Hepatocyte (in vitro differentiated cells): ENCODE data around the gene RRAS. TPM values are rescaled to one million over a fixed set of nuclear protein-coding genes. Genes with fewer than 3 reads are reported as not detected.

ENCODE experiments used
- DNase-seq: peaks from one replicate; pipeline ENCODE4 v3.0.0-alpha.2; 2016; ENCODE audit warnings: low spot score
- H2AFZ ChIP-seq: fragments of 200-600 bp; sonication (generic); 2 replicates; pipeline ENCODE4 v1.6.0; 2016; ENCODE audit warnings: antibody characterized with exemption, mild to moderate bottlenecking
- H3K27ac ChIP-seq: fragments of 200-600 bp; sonication (generic); 2 replicates; pipeline ENCODE4 v1.5.1; 2016; ENCODE audit warnings: mild to moderate bottlenecking
- H3K27me3 ChIP-seq: fragments of 200-600 bp; sonication (generic); 2 replicates; pipeline ENCODE4 v1.6.1; 2016
- H3K36me3 ChIP-seq: fragments of 200-600 bp; sonication (generic); replicated peaks from 2 replicates; pipeline ENCODE4 v1.5.1; 2016; ENCODE audit warnings: low read depth; ENCODE audit not compliant: insufficient read depth
- H3K4me1 ChIP-seq: fragments of 200-600 bp; sonication (generic); 2 replicates; pipeline ENCODE4 v1.5.1; 2016; ENCODE audit warnings: mild to moderate bottlenecking, moderate library complexity; ENCODE audit not compliant: insufficient read depth
- H3K4me2 ChIP-seq: fragments of 200-600 bp; sonication (generic); 2 replicates; pipeline ENCODE4 v1.6.0; 2016
- H3K4me3 ChIP-seq: fragments of 200-600 bp; sonication (generic); 2 replicates; pipeline ENCODE4 v1.5.1; 2016; ENCODE audit warnings: mild to moderate bottlenecking
- H3K79me2 ChIP-seq: fragments of 200-600 bp; sonication (generic); 2 replicates; pipeline ENCODE4 v1.6.0; 2017; ENCODE audit warnings: mild to moderate bottlenecking
- H3K9me2 ChIP-seq: fragments of 200-600 bp; sonication (generic); replicated peaks from 2 replicates; pipeline ENCODE4 v1.6.0; 2017; ENCODE audit warnings: mild to moderate bottlenecking; ENCODE audit not compliant: insufficient read depth
- H3K9me3 ChIP-seq: fragments of 200-600 bp; sonication (generic); 2 replicates; pipeline ENCODE4 v1.5.1; 2016; ENCODE audit warnings: low read depth, mild to moderate bottlenecking
- H4K20me1 ChIP-seq: fragments of 200-600 bp; sonication (generic); 2 replicates; pipeline ENCODE4 v1.6.0; 2016; ENCODE audit warnings: mild to moderate bottlenecking; ENCODE audit not compliant: insufficient read depth, poor library complexity, severe bottlenecking
- EZH2 ChIP-seq: fragments of 200-600 bp; sonication (generic); IDR thresholded peaks from 2 replicates; pipeline ENCODE4 v1.6.1; 2016; ENCODE audit warnings: antibody characterized with exemption, mild to moderate bottlenecking, borderline replicate concordance
- EZH2phosphoT487 ChIP-seq: fragments of 200-600 bp; sonication (generic); IDR thresholded peaks from one replicate; pipeline ENCODE4 v1.6.1; 2018; ENCODE audit warnings: antibody characterized with exemption, mild to moderate bottlenecking, low read depth, moderate library complexity; ENCODE audit not compliant: unreplicated experiment, severe bottlenecking
- WGBS: methylation state at CpG from one replicate; pipeline ENCODE4 v1.1.6; 2016; ENCODE audit warnings: low lambda C conversion rate; ENCODE audit errors: missing lambda C conversion rate; 5-methylcytosine and 5-hydroxymethylcytosine counted together
- polyA plus RNA-seq: library from polyadenylated mRNA; unstranded; fragments of >200 nt; fragmentation: Nextera tagmentation; extraction: Ambion mirVana; gene quantifications from 2 replicates; pipeline ENCODE4 v1.2.1, GENCODE V29; 2016
- total RNA-seq: library from RNA; depleted of rRNA; stranded (reverse); fragments of >200 nt; gene quantifications from 2 replicates; pipeline ENCODE4 v1.2.3, GENCODE V29; 2014
- TF ChIP-seq, protein P1 (sequence below): fragments of 200-600 bp; sonication (generic); IDR thresholded peaks from 2 replicates; pipeline ENCODE4 v1.5.1; 2016; ENCODE audit warnings: antibody characterized with exemption, mild to moderate bottlenecking; ENCODE audit not compliant: poor library complexity

The RRAS gene
- total and polyA plus RNA-seq, 2 experiments from 2014 or later = 19.2 to 107 TPM

- TF ChIP-seq, protein P1, sequence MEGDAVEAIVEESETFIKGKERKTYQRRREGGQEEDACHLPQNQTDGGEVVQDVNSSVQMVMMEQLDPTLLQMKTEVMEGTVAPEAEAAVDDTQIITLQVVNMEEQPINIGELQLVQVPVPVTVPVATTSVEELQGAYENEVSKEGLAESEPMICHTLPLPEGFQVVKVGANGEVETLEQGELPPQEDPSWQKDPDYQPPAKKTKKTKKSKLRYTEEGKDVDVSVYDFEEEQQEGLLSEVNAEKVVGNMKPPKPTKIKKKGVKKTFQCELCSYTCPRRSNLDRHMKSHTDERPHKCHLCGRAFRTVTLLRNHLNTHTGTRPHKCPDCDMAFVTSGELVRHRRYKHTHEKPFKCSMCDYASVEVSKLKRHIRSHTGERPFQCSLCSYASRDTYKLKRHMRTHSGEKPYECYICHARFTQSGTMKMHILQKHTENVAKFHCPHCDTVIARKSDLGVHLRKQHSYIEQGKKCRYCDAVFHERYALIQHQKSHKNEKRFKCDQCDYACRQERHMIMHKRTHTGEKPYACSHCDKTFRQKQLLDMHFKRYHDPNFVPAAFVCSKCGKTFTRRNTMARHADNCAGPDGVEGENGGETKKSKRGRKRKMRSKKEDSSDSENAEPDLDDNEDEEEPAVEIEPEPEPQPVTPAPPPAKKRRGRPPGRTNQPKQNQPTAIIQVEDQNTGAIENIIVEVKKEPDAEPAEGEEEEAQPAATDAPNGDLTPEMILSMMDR = peak; percentile 94
- TF ChIP-seq EZH2phosphoT487 = no peak
- peak; percentile 93 for DNase-seq
- WGBS = 33% methylated on average over 24 of the region's 28 CpGs
- Histone ChIP-seq H4K20me1 (no peaks in the 10 kb centered on the region), H3K27me3 (no peaks in the 10 kb centered on the region), H3K4me3 (no peak overlapping the region), H3K4me2 (peak overlapping the region; percentile 72), H3K79me2 (peaks cover 14% of the 10 kb centered on the region), H3K4me1 (peaks cover 7% of the 10 kb centered on the region), H3K9me3 (no peaks in the 10 kb centered on the region), H2AFZ (peak overlapping the region; percentile 53), H3K27ac (peak overlapping the region; percentile 95), H3K36me3 (no peaks in the 10 kb centered on the region), H3K9me2 (no peaks in the 10 kb centered on the region)
Measured at GRCh38 chr19:49672131-49672919, 32.4 kb upstream of the RRAS start.

DNA sequence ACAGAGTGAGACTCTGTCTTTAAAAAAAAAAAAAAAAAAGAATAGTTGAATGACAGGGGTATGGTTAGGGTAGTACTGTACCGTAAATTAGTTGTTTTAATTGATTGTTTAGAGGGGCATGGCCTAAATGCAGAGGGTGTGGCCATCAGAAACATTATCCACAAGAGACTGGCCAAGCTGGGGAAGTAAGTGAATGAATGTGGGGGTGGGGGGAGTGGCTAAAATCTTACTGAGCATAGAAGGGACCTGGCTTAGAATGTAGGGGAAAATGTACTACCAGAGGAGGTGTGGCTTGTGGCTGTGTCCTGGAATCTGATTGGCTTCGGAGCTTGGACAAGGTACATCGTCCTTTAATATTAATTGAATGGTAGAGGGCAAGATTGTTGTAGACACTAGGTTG is 29.6 kb upstream of the RRAS start:
- TF ChIP-seq, protein P1 = no peak
- TF ChIP-seq EZH2phosphoT487 (no peak), EZH2 (no peak)
- Histone ChIP-seq H3K9me3 (no peaks in the 10 kb centered on the region), H3K36me3 (no peaks in the 10 kb centered on the region), H3K4me3 (no peak overlapping the region), H3K27me3 (no peaks in the 10 kb centered on the region), H4K20me1 (no peaks in the 10 kb centered on the region), H3K9me2 (no peaks in the 10 kb centered on the region), H3K79me2 (peaks cover 25% of the 10 kb centered on the region), H3K4me2 (no peak overlapping the region), H3K4me1 (peaks cover 11% of the 10 kb centered on the region), H2AFZ (no peak overlapping the region), H3K27ac (no peak overlapping the region)
- DNase-seq = no peak
- WGBS = 94% methylated on average over 3 of the region's 3 CpGs

- no peak for TF ChIP-seq EZH2phosphoT487
- TF ChIP-seq, protein P1 = no peak
- TF ChIP-seq EZH2 = no peak
- no peaks in the 10 kb centered on the region for H4K20me1 ChIP-seq
- H3K27ac ChIP-seq = no peak overlapping the region
- peaks cover 19% of the 10 kb centered on the region for H3K4me1 ChIP-seq
- 95% methylated on average over 2 of the region's 2 CpGs for WGBS
- H3K79me2 ChIP-seq = peaks cover 37% of the 10 kb centered on the region
- DNase-seq = no peak
- H3K36me3 ChIP-seq = no peaks in the 10 kb centered on the region
- H3K4me3 ChIP-seq = no peak overlapping the region
- no peaks in the 10 kb centered on the region for H3K9me3 ChIP-seq
- H3K27me3 ChIP-seq = no peaks in the 10 kb centered on the region
- H3K9me2 ChIP-seq = no peaks in the 10 kb centered on the region
- H3K4me2 ChIP-seq = peak overlapping the region; percentile 90
- no peak overlapping the region for H2AFZ ChIP-seq
Measured at GRCh38 chr19:49667473-49667872, 27.5 kb upstream of the RRAS start.
